GM23338 (cell line): ENCODE measurements around the gene GRM6. TPM values are rescaled to one million over a fixed set of nuclear protein-coding genes. Genes with fewer than 3 reads are reported as not detected.

ENCODE experiments used
- CREB1 ChIP-seq: fragments of 250-450 bp; sonication (Bioruptor Pico); IDR thresholded peaks from 2 replicates; pipeline ENCODE4 v1.5.0; 2020; ENCODE audit warnings: low read depth, mild to moderate bottlenecking, moderate library complexity
- EZH2phosphoT487 ChIP-seq: fragments of 200-600 bp; sonication (generic); IDR thresholded peaks from one replicate; pipeline ENCODE4 v1.8.1; 2018; ENCODE audit warnings: antibody characterized with exemption; ENCODE audit not compliant: unreplicated experiment
- JUNB ChIP-seq: IDR thresholded peaks from one replicate; pipeline ENCODE4 v1.6.1; 2016; ENCODE audit warnings: antibody characterized with exemption; ENCODE audit not compliant: unreplicated experiment
- NANOG ChIP-seq: IDR thresholded peaks from 2 replicates; pipeline ENCODE4 v1.6.1; 2016; ENCODE audit warnings: antibody characterized with exemption, borderline replicate concordance
- STAT1 ChIP-seq: IDR thresholded peaks from one replicate; pipeline ENCODE4 v1.6.1; 2016; ENCODE audit warnings: antibody characterized with exemption; ENCODE audit not compliant: unreplicated experiment
- ZNF114 ChIP-seq: fragments of 250-450 bp; sonication (Bioruptor Pico); IDR thresholded peaks from 2 replicates; pipeline ENCODE4 v1.5.0; 2020; ENCODE audit warnings: mild to moderate bottlenecking, moderate library complexity
- ZNF331 ChIP-seq: fragments of 250-450 bp; sonication (Bioruptor Pico); IDR thresholded peaks from 2 replicates; pipeline ENCODE4 v1.5.0; 2020; ENCODE audit warnings: low read depth, mild to moderate bottlenecking, moderate library complexity
- polyA plus RNA-seq: library from polyadenylated mRNA; unstranded; fragments of >200 nt; fragmentation: Nextera tagmentation; extraction: Ambion mirVana; gene quantifications from 2 replicates; pipeline ENCODE4 v1.2.1, GENCODE V29; 2016
- total RNA-seq: library from RNA; depleted of rRNA; stranded (reverse); fragments of >200 nt; shearing (Covaris generic); gene quantifications from 2 replicates; pipeline ENCODE4 v1.2.3, GENCODE V29; 2014
- TF ChIP-seq, protein P1 (sequence below): fragments of 250-450 bp; sonication (Bioruptor Pico); IDR thresholded peaks from 2 replicates; pipeline ENCODE4 v1.5.0; 2020; ENCODE audit warnings: mild to moderate bottlenecking, moderate library complexity
- TF ChIP-seq, protein P2 (sequence below): IDR thresholded peaks from 2 replicates; pipeline ENCODE4 v1.6.1; 2016; ENCODE audit warnings: antibody characterized with exemption
- TF ChIP-seq, protein P3 (sequence below), 2 experiments: fragments of 200-600 bp in 1 of 2; sonication (generic) in 1 of 2; conservative IDR thresholded peaks; 2 replicates each; pipeline versions ENCODE4 v1.5.1 to v1.6.1; 2016 to 2017; ENCODE audit warnings: antibody characterized with exemption in 2 of 2, low read depth in 2 of 2, mild to moderate bottlenecking in 2 of 2, moderate library complexity in 1 of 2

GRM6 gene
- total and polyA plus RNA-seq, 2 experiments from 2014 or later: 0.19 TPM; not detected in 1

DNA sequence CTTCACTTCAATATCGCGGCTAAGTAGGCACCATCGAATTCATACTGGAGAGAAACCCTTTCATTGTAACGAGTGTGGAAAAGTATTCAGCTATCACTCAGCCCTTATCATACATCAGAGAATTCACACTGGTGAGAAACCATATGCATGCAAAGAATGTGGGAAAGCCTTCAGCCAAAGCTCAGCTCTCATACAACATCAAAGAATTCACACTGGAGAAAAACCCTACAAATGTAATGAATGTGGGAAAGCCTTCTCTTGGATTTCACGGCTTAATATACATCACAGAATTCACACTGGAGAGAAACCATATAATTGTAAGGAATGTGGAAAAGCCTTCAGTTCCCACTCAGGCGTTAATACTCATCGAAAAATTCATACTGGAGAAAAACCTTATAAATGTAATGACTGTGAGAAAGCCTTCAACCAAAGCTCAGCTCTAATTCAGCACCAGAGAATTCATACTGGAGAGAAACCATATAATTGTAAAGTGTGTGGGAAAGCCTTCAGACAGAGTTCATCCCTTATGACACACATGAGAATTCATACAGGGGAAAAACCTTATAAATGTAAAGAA lies 38.0 kb upstream of the GRM6 start (continued):
- TF ChIP-seq, protein P1, sequence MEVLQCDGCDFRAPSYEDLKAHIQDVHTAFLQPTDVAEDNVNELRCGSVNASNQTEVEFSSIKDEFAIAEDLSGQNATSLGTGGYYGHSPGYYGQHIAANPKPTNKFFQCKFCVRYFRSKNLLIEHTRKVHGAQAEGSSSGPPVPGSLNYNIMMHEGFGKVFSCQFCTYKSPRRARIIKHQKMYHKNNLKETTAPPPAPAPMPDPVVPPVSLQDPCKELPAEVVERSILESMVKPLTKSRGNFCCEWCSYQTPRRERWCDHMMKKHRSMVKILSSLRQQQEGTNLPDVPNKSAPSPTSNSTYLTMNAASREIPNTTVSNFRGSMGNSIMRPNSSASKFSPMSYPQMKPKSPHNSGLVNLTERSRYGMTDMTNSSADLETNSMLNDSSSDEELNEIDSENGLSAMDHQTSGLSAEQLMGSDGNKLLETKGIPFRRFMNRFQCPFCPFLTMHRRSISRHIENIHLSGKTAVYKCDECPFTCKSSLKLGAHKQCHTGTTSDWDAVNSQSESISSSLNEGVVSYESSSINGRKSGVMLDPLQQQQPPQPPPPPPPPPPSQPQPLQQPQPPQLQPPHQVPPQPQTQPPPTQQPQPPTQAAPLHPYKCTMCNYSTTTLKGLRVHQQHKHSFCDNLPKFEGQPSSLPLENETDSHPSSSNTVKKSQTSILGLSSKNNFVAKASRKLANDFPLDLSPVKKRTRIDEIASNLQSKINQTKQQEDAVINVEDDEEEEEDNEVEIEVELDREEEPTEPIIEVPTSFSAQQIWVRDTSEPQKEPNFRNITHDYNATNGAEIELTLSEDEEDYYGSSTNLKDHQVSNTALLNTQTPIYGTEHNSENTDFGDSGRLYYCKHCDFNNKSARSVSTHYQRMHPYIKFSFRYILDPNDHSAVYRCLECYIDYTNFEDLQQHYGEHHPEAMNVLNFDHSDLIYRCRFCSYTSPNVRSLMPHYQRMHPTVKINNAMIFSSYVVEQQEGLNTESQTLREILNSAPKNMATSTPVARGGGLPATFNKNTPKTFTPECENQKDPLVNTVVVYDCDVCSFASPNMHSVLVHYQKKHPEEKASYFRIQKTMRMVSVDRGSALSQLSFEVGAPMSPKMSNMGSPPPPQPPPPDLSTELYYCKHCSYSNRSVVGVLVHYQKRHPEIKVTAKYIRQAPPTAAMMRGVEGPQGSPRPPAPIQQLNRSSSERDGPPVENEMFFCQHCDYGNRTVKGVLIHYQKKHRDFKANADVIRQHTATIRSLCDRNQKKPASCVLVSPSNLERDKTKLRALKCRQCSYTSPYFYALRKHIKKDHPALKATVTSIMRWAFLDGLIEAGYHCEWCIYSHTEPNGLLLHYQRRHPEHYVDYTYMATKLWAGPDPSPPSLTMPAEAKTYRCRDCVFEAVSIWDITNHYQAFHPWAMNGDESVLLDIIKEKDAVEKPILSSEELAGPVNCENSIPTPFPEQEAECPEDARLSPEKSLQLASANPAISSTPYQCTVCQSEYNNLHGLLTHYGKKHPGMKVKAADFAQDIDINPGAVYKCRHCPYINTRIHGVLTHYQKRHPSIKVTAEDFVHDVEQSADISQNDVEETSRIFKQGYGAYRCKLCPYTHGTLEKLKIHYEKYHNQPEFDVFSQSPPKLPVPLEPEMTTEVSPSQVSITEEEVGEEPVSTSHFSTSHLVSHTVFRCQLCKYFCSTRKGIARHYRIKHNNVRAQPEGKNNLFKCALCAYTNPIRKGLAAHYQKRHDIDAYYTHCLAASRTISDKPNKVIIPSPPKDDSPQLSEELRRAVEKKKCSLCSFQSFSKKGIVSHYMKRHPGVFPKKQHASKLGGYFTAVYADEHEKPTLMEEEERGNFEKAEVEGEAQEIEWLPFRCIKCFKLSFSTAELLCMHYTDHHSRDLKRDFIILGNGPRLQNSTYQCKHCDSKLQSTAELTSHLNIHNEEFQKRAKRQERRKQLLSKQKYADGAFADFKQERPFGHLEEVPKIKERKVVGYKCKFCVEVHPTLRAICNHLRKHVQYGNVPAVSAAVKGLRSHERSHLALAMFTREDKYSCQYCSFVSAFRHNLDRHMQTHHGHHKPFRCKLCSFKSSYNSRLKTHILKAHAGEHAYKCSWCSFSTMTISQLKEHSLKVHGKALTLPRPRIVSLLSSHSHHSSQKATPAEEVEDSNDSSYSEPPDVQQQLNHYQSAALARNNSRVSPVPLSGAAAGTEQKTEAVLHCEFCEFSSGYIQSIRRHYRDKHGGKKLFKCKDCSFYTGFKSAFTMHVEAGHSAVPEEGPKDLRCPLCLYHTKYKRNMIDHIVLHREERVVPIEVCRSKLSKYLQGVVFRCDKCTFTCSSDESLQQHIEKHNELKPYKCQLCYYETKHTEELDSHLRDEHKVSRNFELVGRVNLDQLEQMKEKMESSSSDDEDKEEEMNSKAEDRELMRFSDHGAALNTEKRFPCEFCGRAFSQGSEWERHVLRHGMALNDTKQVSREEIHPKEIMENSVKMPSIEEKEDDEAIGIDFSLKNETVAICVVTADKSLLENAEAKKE: no peak
- no peak for TF ChIP-seq JUNB
- no peak for TF ChIP-seq EZH2phosphoT487
- TF ChIP-seq NANOG: no peak
- TF ChIP-seq STAT1: no peak
- TF ChIP-seq ZNF114 (CRISPR knock-in tag): no peak
- TF ChIP-seq ZNF331: no peak
- TF ChIP-seq, protein P2, sequence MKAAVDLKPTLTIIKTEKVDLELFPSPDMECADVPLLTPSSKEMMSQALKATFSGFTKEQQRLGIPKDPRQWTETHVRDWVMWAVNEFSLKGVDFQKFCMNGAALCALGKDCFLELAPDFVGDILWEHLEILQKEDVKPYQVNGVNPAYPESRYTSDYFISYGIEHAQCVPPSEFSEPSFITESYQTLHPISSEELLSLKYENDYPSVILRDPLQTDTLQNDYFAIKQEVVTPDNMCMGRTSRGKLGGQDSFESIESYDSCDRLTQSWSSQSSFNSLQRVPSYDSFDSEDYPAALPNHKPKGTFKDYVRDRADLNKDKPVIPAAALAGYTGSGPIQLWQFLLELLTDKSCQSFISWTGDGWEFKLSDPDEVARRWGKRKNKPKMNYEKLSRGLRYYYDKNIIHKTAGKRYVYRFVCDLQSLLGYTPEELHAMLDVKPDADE: no peak
- TF ChIP-seq CREB1: no peak
- TF ChIP-seq, protein P3, sequence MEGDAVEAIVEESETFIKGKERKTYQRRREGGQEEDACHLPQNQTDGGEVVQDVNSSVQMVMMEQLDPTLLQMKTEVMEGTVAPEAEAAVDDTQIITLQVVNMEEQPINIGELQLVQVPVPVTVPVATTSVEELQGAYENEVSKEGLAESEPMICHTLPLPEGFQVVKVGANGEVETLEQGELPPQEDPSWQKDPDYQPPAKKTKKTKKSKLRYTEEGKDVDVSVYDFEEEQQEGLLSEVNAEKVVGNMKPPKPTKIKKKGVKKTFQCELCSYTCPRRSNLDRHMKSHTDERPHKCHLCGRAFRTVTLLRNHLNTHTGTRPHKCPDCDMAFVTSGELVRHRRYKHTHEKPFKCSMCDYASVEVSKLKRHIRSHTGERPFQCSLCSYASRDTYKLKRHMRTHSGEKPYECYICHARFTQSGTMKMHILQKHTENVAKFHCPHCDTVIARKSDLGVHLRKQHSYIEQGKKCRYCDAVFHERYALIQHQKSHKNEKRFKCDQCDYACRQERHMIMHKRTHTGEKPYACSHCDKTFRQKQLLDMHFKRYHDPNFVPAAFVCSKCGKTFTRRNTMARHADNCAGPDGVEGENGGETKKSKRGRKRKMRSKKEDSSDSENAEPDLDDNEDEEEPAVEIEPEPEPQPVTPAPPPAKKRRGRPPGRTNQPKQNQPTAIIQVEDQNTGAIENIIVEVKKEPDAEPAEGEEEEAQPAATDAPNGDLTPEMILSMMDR (conservative IDR thresholded peaks at IDR 0.05; ENCODE audit: low read depth in 2 of 2): no peak
